WERI-Rb-1 (cell line): ENCODE results near the gene AGAP1.

Experiments
- DNase-seq: peaks from one replicate; pipeline ENCODE4 v3.0.0-alpha.2; 2020
- H3K27ac ChIP-seq: fragments of 250-450 bp; sonication (Bioruptor Pico); 2 replicates; pipeline ENCODE4 v1.5.1; 2020; ENCODE audit warnings: mild to moderate bottlenecking, moderate library complexity
- H3K27me3 ChIP-seq: fragments of 250-450 bp; sonication (Bioruptor Pico); 2 replicates; pipeline ENCODE4 v1.5.1; 2021; ENCODE audit warnings: mild to moderate bottlenecking, low read depth, moderate library complexity; ENCODE audit not compliant: insufficient read depth, severe bottlenecking
- H3K36me3 ChIP-seq: fragments of 250-450 bp; sonication (Bioruptor Pico); 2 replicates; pipeline ENCODE4 v1.5.1; 2020; ENCODE audit warnings: mild to moderate bottlenecking, moderate library complexity
- H3K4me3 ChIP-seq: 2 replicates; pipeline ENCODE4 v1.5.1; 2011; ENCODE audit warnings: low read depth, mild to moderate bottlenecking, control low read depth, low read length
- H3K9me3 ChIP-seq: fragments of 250-450 bp; sonication (Bioruptor Pico); 2 replicates; pipeline ENCODE4 v1.5.1; 2021; ENCODE audit warnings: mild to moderate bottlenecking, moderate library complexity; ENCODE audit not compliant: severe bottlenecking
- CTCF ChIP-seq: IDR thresholded peaks from 2 replicates; pipeline ENCODE4 v1.5.1; 2011; ENCODE audit warnings: low read depth, mild to moderate bottlenecking, control low read depth, inconsistent platforms, low read length

Gene AGAP1

GRCh38 chr2:235877275-235877802, 383.5 kb downstream of the AGAP1 start:
- TF ChIP-seq CTCF, result no peak
- Histone ChIP-seq H3K4me3 (no peak overlapping the region), H3K36me3 (no peaks in the 10 kb centered on the region; the same call in none of the 2 replicates), H3K27ac (no peak overlapping the region), H3K27me3 (no peaks in the 10 kb centered on the region), H3K9me3 (no peaks in the 10 kb centered on the region)
- no peak for DNase-seq

- Histone ChIP-seq H3K4me3 (no peak overlapping the region), H3K9me3 (no peaks in the 10 kb centered on the region), H3K27me3 (no peaks in the 10 kb centered on the region), H3K36me3 (peaks cover 9% of the 10 kb centered on the region), H3K27ac (no peak overlapping the region)
- DNase-seq, result no peak
- TF ChIP-seq CTCF, result no peak
Observed at GRCh38 chr2:235879116-235879515, 385.3 kb downstream of the AGAP1 start.

- Histone ChIP-seq H3K4me3 (no peak overlapping the region), H3K36me3 (peaks cover 40% of the 10 kb centered on the region), H3K9me3 (no peaks in the 10 kb centered on the region), H3K27me3 (no peaks in the 10 kb centered on the region), H3K27ac (no peak overlapping the region)
- TF ChIP-seq CTCF, result no peak
- no peak for DNase-seq
Observed at GRCh38 chr2:235883675-235884074, 389.8 kb downstream of the AGAP1 start.

- Histone ChIP-seq H3K9me3 (no peaks in the 10 kb centered on the region), H3K27ac (no peak overlapping the region), H3K27me3 (no peaks in the 10 kb centered on the region), H3K36me3 (peaks cover 50% of the 10 kb centered on the region), H3K4me3 (no peak overlapping the region)
- no peak for DNase-seq
- TF ChIP-seq CTCF, result no peak
Observed at GRCh38 chr2:235889302-235889630, 395.4 kb downstream of the AGAP1 start.

GRCh38 chr2:235893129-235893698, 399.4 kb downstream of the AGAP1 start:
- H3K36me3 ChIP-seq, result peaks cover 41% of the 10 kb centered on the region
- TF ChIP-seq CTCF, result no peak
- H3K4me3 ChIP-seq, result no peak overlapping the region
- H3K27ac ChIP-seq, result no peak overlapping the region
- H3K9me3 ChIP-seq, result no peaks in the 10 kb centered on the region
- no peak for DNase-seq
- H3K27me3 ChIP-seq, result no peaks in the 10 kb centered on the region

- TF ChIP-seq CTCF, result no peak
- Histone ChIP-seq H3K9me3 (no peaks in the 10 kb centered on the region), H3K36me3 (peaks cover 41% of the 10 kb centered on the region), H3K27me3 (no peaks in the 10 kb centered on the region), H3K27ac (no peak overlapping the region), H3K4me3 (no peak overlapping the region)
- DNase-seq, result no peak
Observed at GRCh38 chr2:235894839-235895238, 401.0 kb downstream of the AGAP1 start.
